Sigmoid colon (tissue), 7 donors: ENCODE measurements around the gene MAP1LC3B2. TPM values are rescaled to one million over a fixed set of nuclear protein-coding genes. Genes with fewer than 3 reads are reported as not detected.

Source experiments
- DNase-seq: peaks from one replicate; pipeline ENCODE4 v3.0.0-alpha.2; 2019
- H3K27ac ChIP-seq, 4 donors: fragments of 200-600 bp; sonication (generic); one replicate each; pipeline ENCODE4 v1.5.1; 2016 to 2019; ENCODE audit warnings: mild to moderate bottlenecking in 1 of 4
- H3K27me3 ChIP-seq, 3 donors: fragments of 200-600 bp; sonication (generic); one replicate each; pipeline ENCODE4 v1.5.1; 2019; ENCODE audit warnings: mild to moderate bottlenecking in 1 of 3
- H3K36me3 ChIP-seq, 4 donors: fragments of 200-600 bp; sonication (generic); one replicate each; pipeline ENCODE4 v1.5.1; 2016 to 2019
- H3K4me1 ChIP-seq, 4 donors: fragments of 200-600 bp; sonication (generic); one replicate each; pipeline ENCODE4 v1.5.1; 2017 to 2019
- H3K4me3 ChIP-seq, 4 donors: fragments of 200-600 bp; sonication (generic); one replicate each; pipeline ENCODE4 v1.5.1; 2017 to 2019; ENCODE audit warnings: mild to moderate bottlenecking in 2 of 4, moderate library complexity in 1 of 4
- H3K9me3 ChIP-seq, 4 donors: fragments of 200-600 bp in 3 of 4; sonication (generic) in 3 of 4; one replicate each; pipeline versions ENCODE4 v1.5.1 to v1.6.1; 2013 to 2019
- CTCF ChIP-seq, 4 experiments: fragments of 450-650 bp in 3 of 4; fragments of 200-600 bp in 1 of 4; IDR thresholded peaks; one replicate each; pipeline ENCODE4 v1.5.1; 2016 to 2019; ENCODE audit warnings: antibody characterized with exemption in 4 of 4, mild to moderate bottlenecking in 3 of 4, moderate library complexity in 2 of 4
- EP300 ChIP-seq, 4 donors: sonication (generic); formaldehyde crosslinking; IDR thresholded peaks; one replicate each; pipeline ENCODE4 v1.6.1; 2017; ENCODE audit warnings: antibody characterized with exemption in 4 of 4
- POLR2A ChIP-seq, 2 donors: fragments of 450-650 bp; IDR thresholded peaks; one replicate each; pipeline ENCODE4 v1.6.1; 2016; ENCODE audit warnings: antibody characterized with exemption in 2 of 2, mild to moderate bottlenecking in 2 of 2, moderate library complexity in 2 of 2
- POLR2AphosphoS5 ChIP-seq, 4 donors: sonication (generic); formaldehyde crosslinking; IDR thresholded peaks; one replicate each; pipeline ENCODE4 v1.6.1; 2017; ENCODE audit warnings: antibody characterized with exemption in 4 of 4
- WGBS, 2 donors: extraction: QIAGEN DNeasy Blood & Tissue Kit; methylation state at CpG; one replicate each; pipeline ENCODE4 v1.1.7; 2013; 5-methylcytosine and 5-hydroxymethylcytosine counted together
- intact Hi-C: fragments of 100-400 bp; cut with DNase I; formaldehyde crosslinking; loops from one replicate; pipeline ENCODE4 v1.15.1; 2023
- polyA plus RNA-seq, 3 donors: library from polyadenylated mRNA; stranded (reverse); fragments of 200-250 nt; gene quantifications; one replicate each; pipeline ENCODE4 v1.2.3, GENCODE V29; 2013
- total RNA-seq, 4 donors: library from RNA; depleted of rRNA; stranded (reverse); fragments of >200 nt; gene quantifications; one replicate each; pipeline ENCODE4 v1.1.0, GENCODE V29; 2016
- donor health status: healthy with polysubstance abuse.
- donor health status: Bipolar disorder and iron deficiency.
- donor health status: healthy.

MAP1LC3B2 gene
- total and polyA plus RNA-seq, 7 donors = 0.90 to 6.2 (median 2.9) TPM; not detected in 3

DNA sequence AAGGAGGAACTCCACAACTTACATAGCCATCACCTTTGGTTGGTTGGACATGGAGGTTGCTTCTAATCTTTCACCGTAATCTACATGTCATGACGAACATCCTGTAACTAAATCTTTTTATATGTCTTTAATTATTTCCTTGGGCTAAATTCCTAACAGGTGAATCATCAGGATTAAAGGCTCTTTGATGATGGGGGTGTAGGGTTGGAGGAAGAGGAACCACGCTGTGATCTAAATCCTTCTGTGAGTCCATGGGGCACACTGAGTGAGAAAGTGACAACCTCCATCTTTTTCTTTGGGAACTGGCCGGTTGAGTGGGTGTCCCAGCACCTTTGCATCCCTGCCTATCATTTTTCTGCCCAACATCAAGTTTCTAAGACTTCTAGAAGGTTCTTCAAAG is 31.1 kb upstream of the MAP1LC3B2 start:
- TF ChIP-seq EP300 (IDR thresholded peaks at IDR 0.05) (no peak), POLR2AphosphoS5 (IDR thresholded peaks at IDR 0.05) (no peak), CTCF (IDR thresholded peaks at IDR 0.05) (no peak)
- H3K4me3 ChIP-seq = no peak overlapping the region
- intact Hi-C loops = no loop called here
- H3K9me3 ChIP-seq = no peaks in the 10 kb centered on the region
- peaks cover 0 to 33% (median 30%) of the 10 kb centered on the region in 4 donors for H3K4me1 ChIP-seq
- no peak for DNase-seq
- no peaks in the 10 kb centered on the region for H3K36me3 ChIP-seq
- 61 to 79% methylated on average over 4 of the region's 4 CpGs for WGBS, 2 donors
- H3K27ac ChIP-seq = peak overlapping the region; percentile 7 to 51 (median 24)
- H3K27me3 ChIP-seq = no peaks in the 10 kb centered on the region

GRCh38 chr12:116528498-116528897 is 30.7 kb upstream of the MAP1LC3B2 start:
- Histone ChIP-seq H3K4me1 (peaks cover 0 to 38% (median 34%) of the 10 kb centered on the region in 4 donors), H3K9me3 (no peaks in the 10 kb centered on the region), H3K27ac (peak overlapping the region; percentile 25 to 54 (median 50)), H3K4me3 (no peak overlapping the region), H3K27me3 (no peaks in the 10 kb centered on the region), H3K36me3 (no peaks in the 10 kb centered on the region)
- WGBS, 2 donors = 83 to 86% methylated on average over 1 of the region's 1 CpG
- no peak for DNase-seq
- intact Hi-C loops = no loop called here
- TF ChIP-seq EP300 (IDR thresholded peaks at IDR 0.05) = no peak

DNA sequence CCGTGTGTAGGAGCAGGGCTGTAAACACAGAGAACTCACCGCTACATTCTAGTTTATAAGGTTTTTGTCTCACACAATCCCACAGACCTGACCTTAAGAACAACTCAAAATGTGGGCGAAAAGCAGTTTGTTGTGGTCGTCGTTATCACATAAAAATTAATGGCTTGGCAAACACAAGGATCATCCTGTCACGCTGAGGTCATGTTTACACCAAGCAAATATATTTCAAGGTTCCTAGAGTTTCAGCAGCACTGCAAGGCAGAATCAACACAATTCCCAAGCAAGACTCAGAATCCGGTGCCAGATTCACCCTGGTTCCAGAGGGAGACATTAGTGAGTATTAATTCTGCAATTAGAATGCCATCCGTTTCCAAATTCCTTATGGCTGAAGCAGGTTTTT is 30.1 kb upstream of the MAP1LC3B2 start:
- 26 to 66% methylated on average over 8 of the region's 8 CpGs for WGBS, 2 donors
- no peaks in the 10 kb centered on the region for H3K27me3 ChIP-seq

GRCh38 chr12:116529686-116530085 is 29.5 kb upstream of the MAP1LC3B2 start:
- H3K4me1 ChIP-seq = peaks cover 0 to 42% (median 37%) of the 10 kb centered on the region in 4 donors
- DNase-seq = no peak
- intact Hi-C loops = loop anchor here (5.0 kb wide), 3 partner anchors 68 to 252 kb away; partner anchors contain the start of gene MED13L
- no peaks in the 10 kb centered on the region for H3K27me3 ChIP-seq
- WGBS, 2 donors = 74 to 77% methylated on average over 2 of the region's 2 CpGs
- no peak overlapping the region for H3K4me3 ChIP-seq
- no peaks in the 10 kb centered on the region for H3K9me3 ChIP-seq
- H3K27ac ChIP-seq = peak overlapping the region; percentile 25 to 54 (median 50)
- TF ChIP-seq CTCF (IDR thresholded peaks at IDR 0.05) (no peak), POLR2AphosphoS5 (IDR thresholded peaks at IDR 0.05) (no peak), EP300 (IDR thresholded peaks at IDR 0.05) (no peak), POLR2A (IDR thresholded peaks at IDR 0.05) (no peak)
- no peaks in the 10 kb centered on the region for H3K36me3 ChIP-seq

More for the DNA sequence above, 30.1 kb upstream of the MAP1LC3B2 start:
- no peak for DNase-seq
- no peak overlapping the region for H3K4me3 ChIP-seq
- H3K4me1 ChIP-seq = peaks cover 0 to 40% (median 37%) of the 10 kb centered on the region in 4 donors
- no peaks in the 10 kb centered on the region for H3K36me3 ChIP-seq
- peak overlapping the region; percentile 25 to 54 (median 50) for H3K27ac ChIP-seq
- intact Hi-C loops = no loop called here
- H3K9me3 ChIP-seq = no peaks in the 10 kb centered on the region
- TF ChIP-seq EP300 (IDR thresholded peaks at IDR 0.05) (no peak), POLR2AphosphoS5 (IDR thresholded peaks at IDR 0.05) (peak in 1 of 4 donors; percentile 45), CTCF (IDR thresholded peaks at IDR 0.05) (no peak)

DNA sequence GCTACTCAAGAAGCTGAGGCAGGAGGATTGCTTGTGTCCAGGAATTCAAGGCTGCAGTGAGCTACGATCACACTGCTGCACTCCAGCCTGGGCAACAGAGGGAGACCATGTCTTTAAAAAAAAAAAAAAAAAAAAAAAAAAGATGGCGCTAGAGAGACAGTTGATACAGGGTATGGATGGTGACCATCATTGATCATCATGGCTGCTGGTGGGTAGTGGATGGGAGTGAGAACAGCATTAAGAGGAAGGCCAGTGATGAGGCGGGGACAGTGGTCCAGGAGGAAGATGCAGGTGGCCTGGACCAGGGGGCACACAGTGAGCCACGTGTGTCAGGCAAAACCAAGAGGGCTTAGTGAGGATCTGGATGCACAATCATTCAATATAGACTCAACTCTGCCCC is 26.8 kb upstream of the MAP1LC3B2 start:
- intact Hi-C loops = loop anchor here (5.0 kb wide), 3 partner anchors 65 to 255 kb away; partner anchors contain the start of gene MED13L
- no peaks in the 10 kb centered on the region for H3K27me3 ChIP-seq
- TF ChIP-seq EP300 (IDR thresholded peaks at IDR 0.05) (no peak), CTCF (IDR thresholded peaks at IDR 0.05) (no peak), POLR2A (IDR thresholded peaks at IDR 0.05) (no peak), POLR2AphosphoS5 (IDR thresholded peaks at IDR 0.05) (no peak)
- H3K4me1 ChIP-seq = peaks cover 0 to 35% (median 30%) of the 10 kb centered on the region in 4 donors
- H3K27ac ChIP-seq = peak overlapping the region in 3 of 4 donors; percentile 83 to 89 (median 84)
- no peak overlapping the region for H3K4me3 ChIP-seq
- DNase-seq = no peak
- no peaks in the 10 kb centered on the region for H3K36me3 ChIP-seq
- H3K9me3 ChIP-seq = no peaks in the 10 kb centered on the region
- 72 to 77% methylated on average over 4 of the region's 4 CpGs for WGBS, 2 donors
